SKM-1 treated with dmso at 0.1 percent for 144 hours (cell line): ENCODE data around the gene TRPV2.
"Not testable (repeated sequence)": the region's sequence is repeated elsewhere in the genome, so short reads cannot be mapped to it uniquely, and the experiment has no call there.

ENCODE experiments used
- DNase-seq: peaks from one replicate; lab custom pipeline; 2025; ENCODE audit not compliant: unreplicated experiment; lab: John Stamatoyannopoulos, UW

TRPV2 gene

GRCh38 chr17:16435925-16436886 is 20.8 kb downstream of the TRPV2 start:
- no peak for DNase-seq

- DNase-seq: no peak
Observed at GRCh38 chr17:16437083-16437482, 21.7 kb downstream of the TRPV2 start.

GRCh38 chr17:16438173-16438556 is 22.8 kb downstream of the TRPV2 start:
- no peak for DNase-seq

- DNase-seq: peak; percentile 100
Observed at GRCh38 chr17:16438557-16439302, 23.4 kb downstream of the TRPV2 start.

GRCh38 chr17:16439303-16439791 is 24.0 kb downstream of the TRPV2 start:
- DNase-seq: no peak

- peak; percentile 58 for DNase-seq
Observed at GRCh38 chr17:16439811-16440351, 24.5 kb downstream of the TRPV2 start.

GRCh38 chr17:16440354-16440753 is 25.0 kb downstream of the TRPV2 start:
- DNase-seq: not testable (repeated sequence)

- DNase-seq: no peak
Observed at GRCh38 chr17:16440901-16441629, 25.7 kb downstream of the TRPV2 start.

- peak; percentile 84 for DNase-seq
Observed at GRCh38 chr17:16442141-16442540, 26.8 kb downstream of the TRPV2 start.

- DNase-seq: peak; percentile 62
Observed at GRCh38 chr17:16442594-16443510, 27.5 kb downstream of the TRPV2 start.

- DNase-seq: no peak
Observed at GRCh38 chr17:16443511-16444257, 28.3 kb downstream of the TRPV2 start.

- no peak for DNase-seq
Observed at GRCh38 chr17:16444258-16444886, 29.0 kb downstream of the TRPV2 start.

GRCh38 chr17:16446338-16446983 is 31.1 kb downstream of the TRPV2 start:
- DNase-seq: no peak

- DNase-seq: no peak
Observed at GRCh38 chr17:16447676-16448075, 32.3 kb downstream of the TRPV2 start.

- no peak for DNase-seq
Observed at GRCh38 chr17:16448490-16448889, 33.1 kb downstream of the TRPV2 start.

GRCh38 chr17:16449121-16449570 is 33.8 kb downstream of the TRPV2 start:
- DNase-seq: no peak

- DNase-seq: no peak
Observed at GRCh38 chr17:16450028-16450427, 34.7 kb downstream of the TRPV2 start.

- DNase-seq: not testable (repeated sequence)
Observed at GRCh38 chr17:16452268-16452667, 36.9 kb downstream of the TRPV2 start.
